T follicular helper cell (primary cell): ENCODE results near the gene BRINP2.
"Not testable (repeated sequence)": the region's sequence is repeated elsewhere in the genome, so short reads cannot be mapped to it uniquely, and the experiment has no call there.

Source experiments
- DNase-seq: peaks from one replicate; pipeline ENCODE4 v3.0.0-alpha.2; 2020; ENCODE audit warnings: low read depth

Gene BRINP2

DNA sequence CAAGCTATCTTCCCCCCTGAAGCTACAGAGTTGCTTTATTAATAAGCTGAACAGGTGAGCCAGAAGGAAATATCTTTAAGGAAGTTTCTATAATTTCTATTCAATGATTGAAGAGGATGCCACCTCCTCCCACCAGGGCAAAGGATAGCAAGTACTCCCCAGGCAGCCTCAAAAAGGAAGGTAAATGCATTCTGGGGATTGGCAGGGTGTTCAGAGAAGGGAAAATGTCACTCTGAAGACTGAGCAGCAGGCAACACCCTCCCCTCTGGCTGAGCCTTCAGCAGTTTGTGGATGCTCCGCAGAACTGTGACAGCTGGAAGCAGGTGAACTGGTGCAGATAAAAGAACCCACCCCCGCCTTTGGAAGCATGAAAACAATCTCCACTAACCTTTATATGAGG, 140.8 kb downstream of the BRINP2 start:
- no peak for DNase-seq

DNA sequence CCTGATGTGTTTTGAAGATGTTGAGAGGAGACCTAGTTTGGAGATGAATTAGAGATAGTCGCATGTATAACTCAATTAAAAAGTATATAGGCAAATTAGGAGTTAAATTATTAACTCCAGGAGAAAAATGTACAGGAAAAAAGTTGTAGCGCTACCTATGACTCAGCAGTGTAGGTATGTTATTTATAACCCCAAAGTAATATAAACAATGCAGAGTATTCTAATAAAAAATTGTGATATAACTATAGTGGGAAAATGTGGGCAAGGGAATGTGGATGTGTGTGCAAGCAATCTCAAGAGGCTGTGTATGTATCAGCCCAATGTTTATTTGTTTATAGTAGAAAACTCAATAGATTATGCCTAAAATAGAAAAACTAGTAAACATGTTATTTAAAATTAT, 144.5 kb downstream of the BRINP2 start:
- no peak for DNase-seq

- no peak for DNase-seq
Observed at GRCh38 chr1:177315761-177316160, 145.0 kb downstream of the BRINP2 start.

DNA sequence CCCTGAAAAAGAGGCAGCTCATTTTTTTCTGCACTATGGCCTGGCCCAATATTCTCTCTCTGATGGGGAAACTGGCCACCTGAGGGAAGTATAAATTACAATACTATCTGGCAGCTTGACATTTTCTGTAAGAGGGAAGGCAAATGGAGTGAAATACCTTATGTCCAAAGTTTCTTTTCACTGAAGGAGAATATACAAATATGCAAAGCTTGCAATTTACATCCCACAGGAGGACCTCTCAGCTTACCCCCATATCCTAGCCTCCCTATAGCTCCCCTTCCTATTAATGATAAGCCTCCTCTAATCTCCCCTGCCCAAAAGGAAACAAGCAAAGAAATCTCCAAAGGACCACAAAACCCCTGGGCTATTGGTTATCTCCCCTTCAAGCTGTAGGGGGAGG, 150.7 kb downstream of the BRINP2 start:
- not testable (repeated sequence) for DNase-seq

DNA sequence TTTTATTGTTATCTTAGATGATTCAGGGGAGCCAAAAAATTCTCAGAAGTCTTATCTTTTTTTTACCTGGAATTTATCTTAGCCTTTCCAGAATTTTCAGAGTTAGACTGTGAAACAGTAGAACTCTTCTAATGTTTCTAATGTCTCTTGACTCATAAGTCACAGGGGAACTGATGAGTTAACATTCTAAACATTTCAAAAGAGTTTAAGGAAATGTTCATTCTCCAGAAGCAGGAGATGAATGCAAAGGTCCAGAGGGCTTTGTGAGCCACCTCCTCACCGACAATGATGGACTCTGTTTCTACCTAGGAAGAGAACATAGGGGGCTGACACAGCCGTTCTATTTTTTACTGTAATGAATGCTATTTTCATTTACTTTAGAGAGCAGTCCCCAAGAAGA, 157.5 kb downstream of the BRINP2 start:
- no peak for DNase-seq

DNA sequence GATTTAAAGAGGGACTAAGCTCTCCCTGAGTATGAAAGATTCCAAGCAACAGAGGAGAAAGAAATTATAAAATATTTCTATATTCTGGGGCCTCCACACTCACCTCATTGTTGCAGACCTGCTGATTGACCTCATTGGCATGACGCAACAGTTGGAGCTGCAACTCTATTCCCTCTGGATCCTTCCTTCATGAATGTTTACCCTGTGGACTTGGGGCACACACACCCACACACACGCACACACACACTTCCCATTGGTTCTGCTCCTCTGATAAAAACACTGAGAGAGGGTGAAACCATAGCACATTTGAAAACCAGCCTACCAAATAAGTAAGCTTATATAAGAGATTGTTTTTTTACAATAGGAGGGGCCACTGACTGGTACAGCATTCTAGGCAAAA, 159.1 kb downstream of the BRINP2 start:
- DNase-seq = no peak
